Measurements from ENCODE around the gene PMM2.
"Not testable (repeated sequence)": the region's sequence is repeated elsewhere in the genome, so short reads cannot be mapped to it uniquely, and the experiment has no call there.

The PMM2 gene

DNA sequence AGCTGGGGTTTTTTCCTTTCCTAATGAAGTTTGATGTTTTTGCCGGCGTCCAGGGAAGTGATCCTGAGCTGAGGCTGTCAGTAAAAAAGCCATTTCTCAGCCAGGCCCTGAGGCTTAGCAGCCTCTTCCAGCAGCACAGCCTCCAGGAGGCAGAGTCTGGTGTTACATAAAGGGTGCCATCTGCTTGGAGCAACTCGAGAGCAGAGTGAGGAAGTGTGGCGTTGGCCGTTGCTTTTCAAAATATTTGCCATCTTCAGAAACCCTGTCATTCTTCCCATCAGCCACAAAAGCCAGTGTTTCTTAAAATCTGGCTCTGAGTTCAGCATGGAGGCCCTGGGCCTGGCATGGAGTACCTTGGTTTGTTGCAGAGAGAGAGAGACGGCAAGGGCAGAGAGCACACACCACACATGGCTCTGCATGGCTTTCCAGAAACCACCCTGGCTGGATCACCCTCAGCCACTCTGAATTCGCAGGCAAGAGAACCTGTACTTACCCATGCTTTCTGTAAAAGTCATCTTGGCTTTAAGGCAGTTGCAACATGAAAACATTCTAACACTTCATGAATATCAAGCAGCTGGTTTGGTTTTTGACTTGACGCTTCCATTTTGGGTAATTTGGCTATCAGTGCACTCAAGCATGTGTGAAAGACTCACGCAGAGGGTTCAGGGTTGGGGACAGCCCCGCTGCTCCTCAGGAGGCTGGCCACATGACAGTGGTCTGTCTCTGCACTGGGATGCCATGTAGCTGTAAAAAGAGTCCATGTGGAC lies 21.0 kb downstream of the PMM2 start:
- DNase-seq (ENCODE audit: low spot score), result peak; percentile 25

DNA sequence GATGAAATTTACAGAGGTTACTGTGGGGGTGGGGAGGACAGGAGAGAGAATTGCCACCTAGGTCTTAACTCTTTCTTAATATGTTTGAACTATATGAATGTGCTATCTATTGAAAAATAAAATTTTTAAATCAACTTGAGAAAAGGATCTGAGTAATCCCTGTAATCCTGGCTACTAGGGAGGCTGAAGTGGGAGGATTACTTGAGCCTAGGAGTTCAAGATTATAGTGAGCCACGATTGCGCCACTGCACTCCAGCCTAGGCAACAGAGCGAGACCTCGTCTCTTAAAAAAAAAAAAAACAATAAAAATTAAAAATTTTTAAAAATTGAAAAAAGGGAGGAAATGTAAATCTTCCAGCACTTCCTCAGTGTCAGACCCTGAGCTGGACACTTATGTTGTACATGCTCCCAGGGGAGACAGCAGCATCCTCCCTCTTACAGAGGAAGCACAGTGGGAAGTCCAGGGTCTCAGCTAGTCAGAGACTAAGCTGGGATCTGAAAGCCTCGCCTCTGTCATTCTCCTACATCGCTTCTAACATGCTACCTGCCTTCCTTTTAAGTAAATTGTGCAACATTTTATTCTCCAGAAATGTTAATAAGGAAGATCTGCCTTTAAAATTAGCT lies 21.9 kb downstream of the PMM2 start:
- no peak for DNase-seq (ENCODE audit: low spot score)

DNA sequence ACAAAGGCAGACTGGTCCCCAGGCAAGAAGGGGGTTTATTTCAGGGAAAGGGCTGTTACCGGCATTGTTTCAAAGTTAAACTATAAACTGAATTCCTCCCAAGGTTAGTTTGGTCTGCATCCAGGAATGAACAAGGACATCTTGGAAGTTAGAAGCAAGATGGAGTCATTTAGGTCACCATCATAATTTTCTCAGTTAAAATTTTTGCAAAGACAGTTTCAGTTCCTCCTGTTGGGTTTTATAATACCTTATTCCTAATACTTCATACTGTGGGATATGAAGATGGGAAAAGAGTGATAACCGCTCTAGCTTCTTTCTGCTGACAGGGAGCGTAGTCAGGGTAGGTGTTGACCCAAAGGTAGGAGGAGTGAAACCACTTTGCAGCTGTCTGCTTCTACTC lies 24.8 kb downstream of the PMM2 start:
- no peak for DNase-seq (ENCODE audit: low spot score)

DNA sequence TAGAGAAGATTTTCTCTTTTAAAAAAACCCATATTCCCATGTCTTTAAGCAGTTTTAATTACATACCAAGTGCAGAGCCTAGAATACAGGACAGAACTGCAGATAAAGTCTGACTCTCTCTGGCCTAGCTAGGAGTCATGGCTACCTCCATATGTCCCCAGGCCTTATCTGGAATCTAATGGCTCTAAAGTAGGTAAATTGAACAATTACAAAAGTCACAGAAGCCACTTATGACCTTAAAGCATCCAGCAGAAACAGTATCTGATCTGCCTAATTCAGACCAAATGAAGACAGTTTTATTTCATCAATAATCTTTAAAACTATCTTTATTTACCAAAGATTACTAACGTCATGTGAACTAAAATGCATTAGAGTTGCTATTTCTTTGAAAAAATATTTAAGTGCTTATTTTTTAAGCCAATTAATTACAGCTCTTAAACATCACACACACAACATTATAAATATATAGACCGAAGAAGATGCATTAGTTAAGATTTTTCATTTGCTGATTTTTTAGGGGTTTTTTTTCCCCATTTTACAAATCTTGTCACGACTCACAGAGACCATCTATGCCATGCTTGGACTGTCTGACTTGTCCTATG lies 28.7 kb downstream of the PMM2 start:
- no peak for DNase-seq (ENCODE audit: low spot score)

DNA sequence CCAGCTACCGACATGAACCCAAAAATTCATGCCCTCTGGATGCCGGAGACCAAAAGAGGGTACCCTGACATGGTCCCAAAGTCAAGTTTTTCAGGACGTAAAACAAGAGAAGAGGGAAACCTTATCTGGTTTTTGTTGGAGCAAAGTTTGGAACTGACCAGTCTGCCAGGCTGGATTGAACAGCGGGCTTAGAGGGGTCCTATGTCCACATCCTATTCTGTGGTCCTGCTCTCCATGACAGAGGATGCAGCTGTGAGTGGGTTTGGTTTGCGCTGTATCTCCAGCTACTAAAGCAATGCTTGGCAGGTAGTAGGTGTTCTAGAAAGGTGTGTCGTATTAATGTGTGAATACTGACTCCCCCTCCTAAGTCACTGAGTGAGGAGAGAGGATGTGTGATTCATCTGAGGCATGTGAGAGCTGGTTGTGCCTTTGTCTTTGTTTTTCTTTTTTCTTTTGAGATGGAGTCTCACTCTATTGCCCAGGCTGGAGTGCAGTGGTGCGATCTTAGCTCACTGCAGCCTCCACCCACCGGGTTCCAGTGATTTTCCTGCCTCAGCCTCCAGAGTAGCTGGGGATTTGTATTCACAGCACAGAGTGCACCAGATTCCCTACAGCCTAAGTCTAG lies 31.0 kb downstream of the PMM2 start:
- no peak for DNase-seq (ENCODE audit: low spot score)

DNA sequence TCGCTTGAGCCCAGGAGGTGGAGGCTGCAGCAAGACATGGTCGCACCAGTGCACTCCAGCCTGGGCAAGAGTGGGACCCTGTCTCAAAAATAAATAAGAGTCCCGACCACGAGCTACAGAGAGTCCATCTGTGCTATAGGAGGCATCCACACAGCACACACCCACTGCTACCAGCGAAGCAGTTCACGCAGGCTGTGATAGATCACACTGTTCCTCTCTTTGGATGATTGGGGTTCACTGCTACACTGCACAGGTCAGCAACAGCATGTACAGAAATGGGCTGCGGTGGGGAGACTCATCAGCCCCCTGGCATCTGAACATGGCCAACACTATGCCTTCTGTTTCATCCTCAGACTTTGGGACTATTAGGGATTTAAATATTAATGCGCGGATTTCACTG lies 33.8 kb downstream of the PMM2 start:
- no peak for DNase-seq (ENCODE audit: low spot score)

DNA sequence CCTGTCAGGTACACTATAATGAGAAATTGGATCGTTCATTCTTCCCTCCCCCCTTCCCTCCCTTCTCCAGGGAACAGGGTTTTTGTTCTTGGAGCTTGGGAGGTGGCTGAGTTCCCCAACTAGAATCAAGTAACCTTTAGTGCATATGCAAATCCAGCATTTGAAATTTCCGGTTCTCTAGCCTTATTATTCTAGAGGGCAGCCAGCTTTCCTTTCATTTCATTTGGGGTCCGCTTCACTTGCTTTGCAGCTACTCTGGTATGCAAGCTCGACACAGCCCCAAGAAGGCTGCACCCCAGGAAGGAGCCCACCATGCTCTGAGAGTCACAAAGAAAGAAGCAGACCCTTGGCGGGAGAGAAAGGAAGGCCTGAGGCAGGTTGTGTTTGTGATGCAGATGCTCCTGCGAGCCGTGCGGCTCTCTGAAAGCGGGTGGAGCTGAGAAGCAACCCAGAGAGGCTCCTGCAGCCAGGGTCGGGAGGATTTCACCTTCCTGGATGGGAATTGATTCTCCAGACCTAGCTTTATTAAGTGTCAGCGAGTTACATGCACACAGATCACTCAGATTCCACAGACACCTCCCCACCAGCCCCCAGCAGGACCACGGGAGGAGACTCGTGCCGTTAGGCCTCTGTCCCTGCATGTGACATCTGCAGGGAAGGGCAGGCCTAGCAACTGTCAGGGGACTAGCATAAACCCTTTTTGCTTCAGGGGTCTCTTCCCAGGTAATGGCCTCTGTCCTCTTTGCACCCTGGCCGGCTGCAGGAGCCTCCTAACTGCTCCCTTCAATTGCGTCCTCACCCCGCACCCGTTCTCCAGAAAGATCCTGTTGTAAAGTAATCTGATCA lies 34.5 kb downstream of the PMM2 start:
- DNase-seq (ENCODE audit: low spot score), result no peak

DNA sequence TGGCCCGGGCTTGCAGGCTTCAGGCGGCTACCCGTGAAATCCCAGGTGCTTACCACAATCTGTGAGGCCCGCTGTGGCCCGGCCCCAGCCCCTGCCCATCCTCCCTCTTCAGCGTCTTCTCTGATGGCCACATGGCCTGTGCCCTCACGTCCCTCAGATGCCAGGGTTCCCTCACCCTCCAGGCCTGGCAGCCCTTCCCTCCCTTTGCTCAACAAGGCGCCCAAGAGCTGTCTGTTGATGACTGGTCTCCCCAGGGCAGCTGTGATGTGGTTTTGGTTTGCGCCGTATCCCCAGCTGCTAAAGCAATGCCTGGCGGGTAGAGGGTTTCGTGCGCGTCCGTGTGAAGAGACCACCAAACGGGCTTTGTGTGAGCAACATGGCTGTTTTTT lies 35.1 kb downstream of the PMM2 start:
- no peak for DNase-seq (ENCODE audit: low spot score)

DNA sequence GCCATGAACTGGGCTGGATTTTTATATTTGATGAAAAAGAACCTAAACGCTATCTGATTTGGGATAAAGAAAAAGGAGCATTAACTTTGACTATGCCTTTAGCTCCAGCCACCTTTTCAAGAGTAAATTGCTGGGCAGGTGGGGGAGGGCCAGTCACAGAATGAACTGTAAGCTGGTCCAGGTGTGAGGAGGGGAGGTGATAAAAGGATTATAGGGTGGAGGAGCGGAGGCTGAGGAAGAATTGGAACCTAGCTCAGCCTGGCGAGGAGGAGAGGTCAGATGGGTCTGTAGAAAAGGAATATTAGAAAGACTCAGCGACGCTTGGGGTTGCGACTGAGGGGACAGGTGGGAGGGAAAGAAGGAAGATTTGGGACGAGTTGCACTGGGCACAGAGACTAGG lies 39.2 kb downstream of the PMM2 start:
- DNase-seq (ENCODE audit: low spot score), result not testable (repeated sequence)

DNA sequence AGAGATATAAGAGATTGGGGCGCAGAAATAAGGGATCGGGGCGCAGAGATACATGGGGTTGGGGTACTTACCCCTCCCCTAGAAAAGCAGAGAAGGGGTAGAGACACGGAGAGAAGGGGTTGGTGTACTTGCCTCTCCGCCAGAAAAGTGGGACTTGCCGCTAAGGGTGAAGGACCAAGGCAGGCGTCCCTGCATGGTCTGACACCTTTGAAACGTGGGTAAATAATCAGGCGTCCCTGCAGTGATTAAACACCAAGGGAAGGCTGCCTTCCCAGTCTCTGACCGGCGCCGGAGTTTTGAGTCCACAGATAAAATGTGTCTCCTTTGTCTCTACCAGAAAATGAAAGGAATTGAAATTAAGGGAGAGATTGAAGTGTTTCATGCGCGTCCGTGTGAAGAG lies 40.0 kb downstream of the PMM2 start:
- DNase-seq (ENCODE audit: low spot score), result not testable (repeated sequence)

DNA sequence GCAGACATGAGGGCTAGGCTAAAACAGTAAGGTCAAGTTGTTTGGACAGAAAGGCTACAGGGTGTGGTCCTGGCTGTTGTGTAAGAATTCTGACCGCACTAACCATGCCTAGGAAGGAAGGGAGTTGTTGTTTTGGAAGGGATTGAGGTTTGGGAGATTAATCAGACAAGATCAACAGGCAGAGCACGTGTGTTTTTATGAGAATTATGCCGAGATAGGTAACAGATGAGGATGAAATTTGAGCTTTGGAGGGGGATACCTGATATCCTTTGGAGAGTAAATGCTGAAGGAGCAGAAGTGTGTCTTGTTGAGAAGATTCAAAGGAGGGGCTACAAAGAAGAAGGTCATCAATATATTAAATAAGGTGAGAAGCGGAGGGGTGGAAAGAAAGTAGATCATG lies 44.4 kb downstream of the PMM2 start:
- DNase-seq (ENCODE audit: low spot score), result not testable (repeated sequence)

DNA sequence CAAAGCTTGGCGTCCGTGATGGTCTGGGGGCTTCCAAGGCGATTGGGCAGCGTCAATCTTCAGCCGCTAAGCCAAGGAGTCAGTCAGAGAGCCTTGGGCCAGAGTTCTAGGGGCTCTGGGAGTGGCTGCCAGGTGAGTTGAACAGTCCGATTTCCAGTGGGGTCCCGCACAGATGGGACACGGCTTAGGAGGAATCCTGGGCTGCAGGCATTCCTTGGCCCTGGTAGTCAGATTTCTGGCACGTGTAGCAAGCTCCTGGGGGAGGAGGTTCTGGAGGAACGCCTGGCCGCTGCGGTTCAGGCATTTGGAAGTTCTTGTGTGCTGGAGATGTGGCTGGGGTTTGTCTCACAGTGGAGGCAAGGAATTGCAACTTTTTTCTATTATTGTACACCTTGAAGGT lies 45.7 kb downstream of the PMM2 start:
- not testable (repeated sequence) for DNase-seq (ENCODE audit: low spot score)

DNA sequence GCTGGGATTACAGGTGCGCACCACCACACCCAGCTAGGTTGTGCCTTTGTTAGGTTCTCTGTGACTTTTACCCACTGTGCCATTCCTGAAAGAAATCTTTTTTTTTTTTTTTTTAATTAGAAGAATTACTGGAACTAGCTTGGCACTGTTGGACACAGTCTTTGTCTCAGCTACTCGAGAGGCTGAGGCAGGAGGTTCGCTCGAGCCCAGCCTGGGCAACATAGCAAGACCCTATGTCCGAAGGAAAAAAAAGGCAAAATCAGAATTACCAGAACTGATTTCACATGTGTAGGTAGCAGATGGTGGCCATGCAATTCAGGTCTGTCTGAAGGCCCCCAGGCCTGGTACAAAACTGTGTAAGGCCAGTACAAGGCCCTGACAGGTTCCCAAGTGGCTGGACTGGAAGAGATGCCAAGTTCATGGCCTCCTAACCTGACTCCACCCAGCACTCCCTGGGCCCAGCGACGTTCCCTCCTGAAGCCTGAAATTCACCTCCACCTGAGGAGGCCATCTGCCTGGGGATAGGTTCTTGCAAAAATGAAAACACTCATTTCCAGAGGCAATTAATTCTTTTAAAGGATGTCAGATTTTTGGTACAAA lies 48.2 kb downstream of the PMM2 start:
- DNase-seq (ENCODE audit: low spot score), result no peak

DNA sequence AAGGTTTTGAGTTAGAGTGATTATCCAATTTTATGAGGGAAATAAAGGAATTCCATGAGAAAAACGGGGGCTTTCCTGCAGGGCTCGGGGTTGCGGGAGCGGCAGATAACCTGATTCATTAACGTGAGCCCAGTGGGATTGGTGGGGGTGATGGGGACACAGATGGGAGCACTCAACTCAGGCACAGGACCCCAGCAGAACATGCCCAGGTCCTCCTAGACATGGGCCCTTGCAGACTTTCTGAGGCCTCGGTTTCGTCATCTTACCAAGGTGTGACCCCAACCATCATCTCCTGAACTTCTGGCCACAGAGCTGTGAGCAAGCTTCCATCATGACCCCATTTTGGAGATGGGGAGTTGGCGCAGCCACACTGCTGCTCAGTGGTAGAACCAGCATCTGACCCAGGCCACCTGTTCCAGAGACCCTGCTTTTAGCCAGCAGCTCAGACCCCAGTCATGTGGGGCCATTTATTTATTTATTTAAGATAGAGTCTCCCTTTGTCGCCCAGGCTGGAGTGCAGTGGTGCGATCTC lies 48.8 kb downstream of the PMM2 start:
- no peak for DNase-seq (ENCODE audit: low spot score)

DNA sequence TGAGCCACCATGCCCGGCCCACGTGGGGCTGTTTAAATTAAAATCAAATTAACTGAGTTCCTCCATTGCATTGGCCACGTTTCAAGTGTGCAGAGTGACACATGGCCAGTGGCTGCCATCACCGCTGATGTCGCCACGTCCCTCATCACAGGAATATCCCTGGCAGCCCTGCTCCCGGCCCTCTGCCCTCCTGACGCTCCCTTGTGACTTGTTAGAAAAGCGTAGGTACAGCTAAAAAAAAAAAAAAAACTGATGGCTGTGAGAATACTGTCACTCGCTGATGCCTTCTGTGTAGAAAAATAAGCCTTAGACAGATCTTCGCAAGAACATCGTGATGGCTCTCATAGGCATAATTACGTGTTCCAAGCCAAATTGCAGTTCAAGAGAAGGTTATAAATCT lies 49.5 kb downstream of the PMM2 start:
- no peak for DNase-seq (ENCODE audit: low spot score)

DNA sequence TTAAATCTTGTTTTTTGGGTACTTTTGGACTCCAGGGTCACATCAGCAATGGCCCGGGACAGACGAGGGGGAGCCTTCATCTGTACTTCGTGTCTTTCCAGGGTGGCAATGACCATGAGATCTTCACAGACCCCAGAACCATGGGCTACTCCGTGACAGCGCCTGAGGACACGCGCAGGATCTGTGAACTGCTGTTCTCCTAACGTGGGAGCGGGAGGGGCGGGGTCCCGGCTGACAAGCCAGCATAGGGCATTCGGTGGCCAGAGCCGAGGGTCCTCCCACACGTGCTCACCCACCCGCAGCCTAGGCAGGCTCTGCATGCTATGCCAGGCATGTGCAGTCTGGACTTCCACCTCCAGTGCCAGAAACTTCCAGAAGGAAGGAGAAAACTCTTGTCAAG lies 50.0 kb downstream of the PMM2 start:
- no peak for DNase-seq (ENCODE audit: low spot score)

DNA sequence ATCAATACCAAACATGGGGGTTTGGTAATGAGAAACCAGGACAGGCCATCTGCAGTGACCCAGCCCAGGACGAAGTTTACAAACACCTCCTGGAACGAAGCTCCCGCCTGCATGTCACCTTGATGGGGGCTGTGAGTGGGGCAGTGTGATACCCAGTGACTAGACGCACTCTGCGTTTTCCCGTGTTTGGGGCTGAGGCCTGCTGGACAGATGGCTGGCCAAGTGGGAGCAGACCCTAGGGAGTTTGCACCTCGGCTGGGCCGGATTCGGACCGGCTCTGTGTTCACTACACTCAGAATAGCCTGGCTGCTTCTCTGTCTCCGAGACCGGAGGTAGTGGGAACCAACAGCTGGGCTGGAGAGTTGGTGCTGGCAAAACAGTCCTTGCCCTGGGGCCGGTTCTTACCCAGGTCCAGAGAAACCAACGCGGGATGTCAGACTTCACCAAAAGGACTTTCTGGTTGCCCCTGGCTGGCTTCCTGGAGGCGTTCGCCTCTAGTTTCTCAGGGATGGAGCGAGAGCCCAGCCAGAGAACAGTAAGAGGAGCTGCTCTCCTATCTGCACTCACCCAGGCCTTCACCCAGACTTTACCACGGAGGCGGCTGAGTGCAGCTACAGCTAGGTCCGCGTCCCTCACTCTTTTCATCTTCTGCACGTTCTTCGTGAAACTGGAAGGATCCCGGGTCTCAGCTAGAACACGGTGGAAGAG lies 50.7 kb downstream of the PMM2 start:
- no peak for DNase-seq (ENCODE audit: low spot score)

DNA sequence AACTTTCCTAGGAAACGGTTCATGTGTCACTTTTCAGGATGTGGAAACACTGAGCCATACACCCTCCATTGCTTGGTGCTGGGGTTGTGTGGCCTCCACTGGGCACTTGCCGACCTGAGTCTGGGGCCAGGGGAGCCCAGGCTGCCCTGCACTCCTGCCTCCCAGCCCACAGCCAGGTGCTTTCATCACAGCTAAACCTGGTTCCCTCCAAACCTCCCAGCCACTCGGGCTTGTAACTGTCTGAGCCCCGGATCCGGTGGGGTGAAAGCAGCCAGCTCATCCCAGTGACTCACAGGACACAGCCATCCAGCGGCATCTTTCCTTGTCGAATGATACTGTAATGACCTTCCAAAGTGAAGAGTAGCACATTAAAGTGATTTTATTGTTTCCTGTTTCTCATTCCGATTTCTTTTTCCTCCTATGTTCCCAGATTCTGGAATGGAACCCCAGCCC lies 51.3 kb downstream of the PMM2 start:
- DNase-seq (ENCODE audit: low spot score), result no peak

DNA sequence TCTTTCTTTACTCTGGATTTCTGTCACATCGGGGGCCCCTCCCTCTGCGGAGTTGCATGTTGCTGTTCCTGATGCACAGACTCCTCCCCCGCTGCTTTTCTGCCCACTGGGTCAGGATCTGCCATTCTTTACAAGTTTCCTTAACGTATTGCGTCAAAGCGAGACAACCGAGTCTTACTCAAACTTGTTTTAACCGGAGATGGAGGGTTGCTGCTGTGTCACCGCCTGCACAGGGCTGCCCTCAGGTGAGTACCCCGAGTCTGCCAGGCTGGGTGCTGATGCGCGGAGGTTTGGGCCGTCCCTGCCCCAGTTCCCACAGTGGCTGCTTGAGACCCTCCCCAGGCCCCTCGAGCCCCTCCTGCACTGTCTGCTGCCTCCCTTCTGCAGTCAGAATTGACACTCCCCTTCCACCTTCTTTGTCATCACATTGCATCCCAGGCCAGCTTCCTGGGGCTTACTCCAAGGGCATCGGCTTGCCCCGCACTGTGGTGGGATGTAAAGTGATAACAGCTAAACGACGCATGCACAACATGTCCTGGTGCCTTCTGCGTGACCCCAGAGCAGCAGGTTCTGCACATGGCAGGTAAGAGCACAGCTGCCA lies 51.9 kb downstream of the PMM2 start:
- no peak for DNase-seq (ENCODE audit: low spot score)

DNA sequence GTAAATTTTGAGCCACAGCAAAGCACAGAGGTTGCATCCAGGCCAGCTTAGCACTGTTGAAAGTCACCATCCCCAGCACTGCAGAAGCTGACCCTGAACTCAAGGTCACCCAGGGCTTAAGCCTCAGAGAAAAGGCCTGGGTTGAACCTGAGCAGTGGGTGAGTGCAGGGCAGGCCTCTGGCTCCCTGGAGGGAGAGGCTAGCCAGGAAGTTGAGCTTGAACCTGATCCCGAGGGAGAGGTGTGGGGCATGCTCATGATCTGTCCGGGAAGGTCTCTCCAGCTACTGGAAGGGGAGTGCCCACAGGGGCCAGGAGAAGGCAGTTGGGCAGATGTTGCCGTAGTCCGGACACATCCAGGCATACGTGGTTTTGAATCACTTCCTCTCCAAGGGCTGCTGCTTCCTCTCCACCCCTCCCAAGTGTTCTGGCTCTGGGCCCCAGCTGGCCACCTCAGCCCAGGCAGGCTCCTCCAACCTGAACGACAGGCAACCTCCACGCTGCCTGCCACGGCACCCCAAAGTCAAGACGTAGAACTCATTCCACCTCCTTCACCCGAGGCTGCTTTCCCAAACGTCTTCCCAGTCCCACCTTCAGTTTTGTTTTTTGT lies 52.7 kb downstream of the PMM2 start:
- no peak for DNase-seq (ENCODE audit: low spot score)
